ENCODE results near the gene FITM1. TPM values are rescaled to one million over a fixed set of nuclear protein-coding genes. Genes with fewer than 3 reads are reported as not detected.

FITM1 gene
- total RNA-seq, 1 experiment from 2014 or later = 137 TPM

GRCh38 chr14:24181371-24182077 lies 51.1 kb downstream of the FITM1 start:
- Histone ChIP-seq H3K36me3 (peaks cover 52% of the 10 kb centered on the region), H3K4me1 (no peaks in the 10 kb centered on the region), H3K27ac (no peak overlapping the region), H3K4me3 (no peak overlapping the region), H3K27me3 (no peaks in the 10 kb centered on the region), H3K9me3 (replicated peaks) (no peaks in the 10 kb centered on the region)
- DNase-seq = no peak

Other genes with a start within 250 kb of the FITM1 start
- 18.3 and 18.6 TPM in 2 replicates for gene DHRS4, start 176.9 kb upstream of the FITM1 start, total RNA-seq (2014; rRNA removed; shearing (Covaris generic))
- gene DHRS4L2, start 141.7 kb upstream of the FITM1 start, total RNA-seq (2014; rRNA removed; shearing (Covaris generic)) = 11.1 and 11.7 TPM in 2 replicates
- gene CARMIL3, start 78.7 kb upstream of the FITM1 start, total RNA-seq (2014; rRNA removed; shearing (Covaris generic)) = 0.20 and 0.40 TPM in 2 replicates
- not detected in 2 replicates for gene CPNE6, start 59.1 kb upstream of the FITM1 start, total RNA-seq (2014; rRNA removed; shearing (Covaris generic))
- gene PCK2, start 36.3 kb upstream of the FITM1 start, total RNA-seq (2014; rRNA removed; shearing (Covaris generic)) = 14.9 and 16.2 TPM in 2 replicates
- gene DCAF11, start 15.9 kb upstream of the FITM1 start, total RNA-seq (2014; rRNA removed; shearing (Covaris generic)) = 75.2 and 82.0 TPM in 2 replicates
- 3.5 and 4.4 TPM in 2 replicates for gene NRL, start 15.7 kb upstream of the FITM1 start, total RNA-seq (2014; rRNA removed; shearing (Covaris generic))
- 118 and 120 TPM in 2 replicates for gene PSME1, start 5.5 kb downstream of the FITM1 start, total RNA-seq (2014; rRNA removed; shearing (Covaris generic))
- gene EMC9, start 10.9 kb downstream of the FITM1 start, total RNA-seq (2014; rRNA removed; shearing (Covaris generic)) = 45.6 and 52.7 TPM in 2 replicates
- gene PSME2, start 16.0 kb downstream of the FITM1 start, total RNA-seq (2014; rRNA removed; shearing (Covaris generic)) = 237 and 253 TPM in 2 replicates
- gene RNF31, start 16.8 kb downstream of the FITM1 start, total RNA-seq (2014; rRNA removed; shearing (Covaris generic)) = 43.0 and 58.8 TPM in 2 replicates
- gene IRF9, start 30.6 kb downstream of the FITM1 start, total RNA-seq (2014; rRNA removed; shearing (Covaris generic)) = 11.1 and 15.9 TPM in 2 replicates
- 1.1 and 2.5 TPM in 2 replicates for gene REC8, start 41.4 kb downstream of the FITM1 start, total RNA-seq (2014; rRNA removed; shearing (Covaris generic))
- 56.0 and 60.0 TPM in 2 replicates for gene IPO4, start 58.2 kb downstream of the FITM1 start, total RNA-seq (2014; rRNA removed; shearing (Covaris generic))
- gene TM9SF1, start 64.8 kb downstream of the FITM1 start, total RNA-seq (2014; rRNA removed; shearing (Covaris generic)) = 32.6 and 35.7 TPM in 2 replicates
- 0.13 and 0.18 TPM in 2 replicates for gene TSSK4, start 75.0 kb downstream of the FITM1 start, total RNA-seq (2014; rRNA removed; shearing (Covaris generic))
- gene CHMP4A, start 82.8 kb downstream of the FITM1 start, total RNA-seq (2014; rRNA removed; shearing (Covaris generic)) = 21.5 and 29.1 TPM in 2 replicates
- 16.9 and 27.7 TPM in 2 replicates for gene MDP1, start 85.4 kb downstream of the FITM1 start, total RNA-seq (2014; rRNA removed; shearing (Covaris generic))
- 296 and 300 TPM in 2 replicates for gene NEDD8, start 101.7 kb downstream of the FITM1 start, total RNA-seq (2014; rRNA removed; shearing (Covaris generic))
- 45.8 and 54.1 TPM in 2 replicates for gene GMPR2, start 102.3 kb downstream of the FITM1 start, total RNA-seq (2014; rRNA removed; shearing (Covaris generic))
- gene TINF2, start 112.0 kb downstream of the FITM1 start, total RNA-seq (2014; rRNA removed; shearing (Covaris generic)) = 22.8 and 24.5 TPM in 2 replicates
- 0.05 and 0.20 TPM in 2 replicates for gene TGM1, start 132.5 kb downstream of the FITM1 start, total RNA-seq (2014; rRNA removed; shearing (Covaris generic))
- gene RABGGTA, start 140.9 kb downstream of the FITM1 start, total RNA-seq (2014; rRNA removed; shearing (Covaris generic)) = 10.5 and 11.6 TPM in 2 replicates
- 9.5 and 9.6 TPM in 2 replicates for gene DHRS1, start 169.1 kb downstream of the FITM1 start, total RNA-seq (2014; rRNA removed; shearing (Covaris generic))
- gene NOP9, start 169.2 kb downstream of the FITM1 start, total RNA-seq (2014; rRNA removed; shearing (Covaris generic)) = 30.1 and 33.0 TPM in 2 replicates
- 0.08 and 0.20 TPM in 2 replicates for gene CIDEB, start 177.3 kb downstream of the FITM1 start, total RNA-seq (2014; rRNA removed; shearing (Covaris generic))
- gene LTB4R2, start 179.5 kb downstream of the FITM1 start, total RNA-seq (2014; rRNA removed; shearing (Covaris generic)) = 4.4 and 5.3 TPM in 2 replicates
- gene LTB4R, start 180.8 kb downstream of the FITM1 start, total RNA-seq (2014; rRNA removed; shearing (Covaris generic)) = 2.0 and 3.8 TPM in 2 replicates
- gene ADCY4, start 204.4 kb downstream of the FITM1 start, total RNA-seq (2014; rRNA removed; shearing (Covaris generic)) = 0.03 TPM in 1 of 2 replicates, not detected in the other
- gene RIPK3, start 209.3 kb downstream of the FITM1 start, total RNA-seq (2014; rRNA removed; shearing (Covaris generic)) = not detected in 2 replicates
- gene NFATC4, start 237.5 kb downstream of the FITM1 start, total RNA-seq (2014; rRNA removed; shearing (Covaris generic)) = 33.3 and 39.3 TPM in 2 replicates